Erythroblast (primary cell): ENCODE results near the gene GPT2.

Source experiments
- GATA1 ChIP-seq: IDR thresholded peaks from 2 replicates; pipeline ENCODE4 v1.6.1; 2011; ENCODE audit warnings: low read depth, mild to moderate bottlenecking, control low read depth, low read length, moderate library complexity
- POLR2A ChIP-seq: IDR thresholded peaks from 2 replicates; pipeline ENCODE4 v1.6.1; 2011; ENCODE audit warnings: mild to moderate bottlenecking, low read length

GRCh38 chr16:46970089-46970488 lies 85.9 kb downstream of the GPT2 start:
- no peak for TF ChIP-seq POLR2A
- TF ChIP-seq GATA1 = no peak
